GM12864 (cell line): Measurements from ENCODE around the gene NRTN.
"Not testable (repeated sequence)": the region's sequence is repeated elsewhere in the genome, so short reads cannot be mapped to it uniquely, and the experiment has no call there.

Source experiments
- DNase-seq: peaks from one replicate; pipeline ENCODE4 v3.0.0-alpha.2; 2011; ENCODE audit warnings: low read depth
- H3K4me3 ChIP-seq: 2 replicates; pipeline ENCODE4 v1.5.1; 2011; ENCODE audit warnings: mild to moderate bottlenecking, low read depth, low read length, control low read depth
- TF ChIP-seq, protein P1 (sequence below): IDR thresholded peaks from 2 replicates; pipeline ENCODE4 v1.5.1; 2011; ENCODE audit warnings: low read depth, mild to moderate bottlenecking, moderate library complexity, low read length, control low read depth, inconsistent platforms; ENCODE audit errors: missing control alignments

NRTN gene

DNA sequence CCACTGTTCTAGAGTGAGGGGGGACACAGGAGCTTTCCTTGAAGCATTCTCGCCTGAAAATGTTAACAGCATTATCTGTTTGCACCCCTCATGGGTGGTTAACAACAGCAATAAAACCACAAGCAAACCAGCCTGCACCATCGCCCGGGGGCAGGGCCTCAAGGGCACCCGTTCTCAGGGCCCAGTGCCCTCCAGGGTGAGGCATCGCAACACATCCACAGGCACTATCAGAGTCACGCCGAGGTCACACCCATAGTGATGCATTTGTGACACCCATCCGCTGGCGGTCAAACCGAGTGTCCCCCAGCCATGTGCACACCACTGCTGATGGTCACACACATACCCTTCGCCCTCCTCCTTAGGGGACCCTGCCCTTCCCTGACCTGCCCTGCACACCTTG lies 60.9 kb downstream of the NRTN start:
- no peak for DNase-seq
- H3K4me3 ChIP-seq, result no peak overlapping the region
- TF ChIP-seq, protein P1, sequence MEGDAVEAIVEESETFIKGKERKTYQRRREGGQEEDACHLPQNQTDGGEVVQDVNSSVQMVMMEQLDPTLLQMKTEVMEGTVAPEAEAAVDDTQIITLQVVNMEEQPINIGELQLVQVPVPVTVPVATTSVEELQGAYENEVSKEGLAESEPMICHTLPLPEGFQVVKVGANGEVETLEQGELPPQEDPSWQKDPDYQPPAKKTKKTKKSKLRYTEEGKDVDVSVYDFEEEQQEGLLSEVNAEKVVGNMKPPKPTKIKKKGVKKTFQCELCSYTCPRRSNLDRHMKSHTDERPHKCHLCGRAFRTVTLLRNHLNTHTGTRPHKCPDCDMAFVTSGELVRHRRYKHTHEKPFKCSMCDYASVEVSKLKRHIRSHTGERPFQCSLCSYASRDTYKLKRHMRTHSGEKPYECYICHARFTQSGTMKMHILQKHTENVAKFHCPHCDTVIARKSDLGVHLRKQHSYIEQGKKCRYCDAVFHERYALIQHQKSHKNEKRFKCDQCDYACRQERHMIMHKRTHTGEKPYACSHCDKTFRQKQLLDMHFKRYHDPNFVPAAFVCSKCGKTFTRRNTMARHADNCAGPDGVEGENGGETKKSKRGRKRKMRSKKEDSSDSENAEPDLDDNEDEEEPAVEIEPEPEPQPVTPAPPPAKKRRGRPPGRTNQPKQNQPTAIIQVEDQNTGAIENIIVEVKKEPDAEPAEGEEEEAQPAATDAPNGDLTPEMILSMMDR, result no peak

DNA sequence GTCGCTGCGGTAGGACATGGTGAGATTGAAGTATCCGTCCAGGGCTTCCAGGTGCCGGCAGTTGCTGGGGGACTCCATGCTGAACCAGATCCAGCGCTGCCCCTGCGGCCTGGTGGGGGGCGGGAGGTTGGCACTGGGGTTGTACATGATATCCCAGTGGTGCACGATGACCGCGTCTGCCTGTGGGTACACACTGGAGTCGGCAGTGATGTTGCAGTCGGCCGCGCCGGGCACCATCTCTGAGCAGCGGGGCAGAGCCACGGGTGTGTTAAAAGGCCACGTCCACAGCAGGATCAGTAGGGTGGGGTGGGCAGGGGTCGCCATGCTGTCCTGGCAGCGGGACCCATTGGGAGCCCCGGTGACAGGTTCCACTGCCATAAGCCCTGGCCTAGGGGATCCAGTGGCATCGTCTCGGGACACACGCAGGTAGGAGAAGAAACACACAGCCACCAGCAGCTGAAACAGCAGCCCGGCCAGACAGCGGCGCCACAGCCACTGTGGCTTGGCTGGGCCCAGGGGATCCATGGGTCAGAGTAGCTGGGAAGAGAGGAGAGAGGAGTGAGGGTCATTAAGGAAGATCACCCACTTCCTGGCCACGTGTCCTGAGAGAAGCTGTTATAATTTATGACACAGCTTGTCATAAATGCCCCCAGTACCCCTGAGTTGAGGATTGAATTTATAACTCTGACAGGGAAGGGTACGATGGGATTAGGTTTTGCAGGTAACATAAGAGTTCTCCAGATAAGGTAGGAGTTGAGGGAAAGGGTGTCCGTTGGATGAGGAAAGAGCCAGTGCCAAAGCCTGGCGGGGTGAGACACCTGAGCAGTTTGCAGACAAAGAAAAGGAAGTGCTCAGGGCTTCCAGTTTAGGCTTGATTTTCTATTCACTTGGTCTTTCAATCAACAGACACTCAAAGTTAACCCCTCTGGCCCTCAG lies 62.6 kb downstream of the NRTN start:
- H3K4me3 ChIP-seq, result no peak overlapping the region
- DNase-seq, result no peak
- TF ChIP-seq, protein P1, result no peak

DNA sequence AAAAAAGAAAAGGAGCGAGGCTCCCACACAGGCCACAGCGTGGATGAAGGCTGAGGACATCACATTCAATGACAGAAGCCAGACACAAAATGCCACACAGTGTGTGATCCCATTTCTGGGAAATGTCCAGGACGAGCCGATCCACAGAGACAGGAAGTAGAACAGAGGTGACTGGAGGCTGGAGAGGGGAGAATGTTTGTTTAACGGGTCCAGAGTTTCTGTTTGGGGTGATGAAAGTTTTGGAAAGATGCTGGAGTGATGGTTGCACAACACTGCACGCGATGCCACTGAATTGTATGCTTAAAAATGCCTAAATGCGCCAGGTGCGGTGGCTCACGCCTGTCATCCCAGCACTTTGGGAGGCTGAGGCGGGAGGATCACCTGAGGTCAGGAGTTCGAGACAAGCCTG lies 66.1 kb downstream of the NRTN start:
- no peak overlapping the region for H3K4me3 ChIP-seq
- TF ChIP-seq, protein P1, result no peak
- DNase-seq, result no peak

DNA sequence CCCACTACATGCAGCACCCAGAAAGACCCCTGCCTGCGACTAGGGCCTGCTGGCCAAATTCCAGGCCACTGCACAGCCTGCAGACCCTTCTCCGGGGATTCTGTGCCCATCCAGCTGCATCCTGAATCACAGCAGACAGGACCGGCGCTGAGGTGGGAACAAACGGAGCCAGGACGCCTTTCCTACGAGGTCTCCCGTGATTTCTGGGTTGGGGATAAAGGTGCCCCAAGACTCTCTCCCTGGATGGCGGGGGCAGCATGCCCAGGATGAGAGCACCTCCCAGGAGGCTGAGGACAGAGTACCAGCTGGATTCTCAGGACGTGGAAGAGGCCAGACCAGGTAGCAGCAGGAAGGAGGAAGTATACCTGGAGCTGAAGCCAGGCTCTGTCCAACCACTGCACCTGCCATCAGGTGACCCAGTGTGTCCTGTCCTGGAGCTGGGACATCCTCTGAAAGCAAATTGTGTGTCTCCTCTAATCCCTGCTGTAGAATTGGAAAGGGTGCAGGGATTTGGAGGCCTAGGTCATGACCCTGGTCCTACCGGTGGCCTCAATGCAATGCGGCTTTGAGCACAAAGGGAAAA lies 68.8 kb downstream of the NRTN start:
- H3K4me3 ChIP-seq, result no peak overlapping the region
- DNase-seq, result no peak
- TF ChIP-seq, protein P1, result no peak

DNA sequence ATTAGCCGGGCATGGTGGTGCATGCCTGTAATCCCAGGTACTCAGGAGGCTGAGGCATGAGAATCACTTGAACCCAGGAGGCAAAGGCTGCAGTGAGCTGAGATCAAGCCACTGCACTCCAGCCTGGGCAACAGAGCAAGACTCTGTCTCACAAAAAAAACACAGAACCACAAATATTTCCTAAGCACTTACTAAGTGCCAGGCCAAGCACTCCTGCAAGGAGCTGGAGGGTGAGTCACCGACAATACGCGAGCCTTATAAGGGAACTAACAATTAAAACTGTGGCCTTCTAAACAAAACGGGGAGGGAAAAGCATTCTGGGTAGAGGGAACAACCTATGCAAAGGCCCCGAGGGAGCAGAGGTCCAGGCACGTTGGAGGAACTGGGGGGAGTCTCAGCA lies 69.6 kb downstream of the NRTN start:
- not testable (repeated sequence) for H3K4me3 ChIP-seq, DNase-seq

DNA sequence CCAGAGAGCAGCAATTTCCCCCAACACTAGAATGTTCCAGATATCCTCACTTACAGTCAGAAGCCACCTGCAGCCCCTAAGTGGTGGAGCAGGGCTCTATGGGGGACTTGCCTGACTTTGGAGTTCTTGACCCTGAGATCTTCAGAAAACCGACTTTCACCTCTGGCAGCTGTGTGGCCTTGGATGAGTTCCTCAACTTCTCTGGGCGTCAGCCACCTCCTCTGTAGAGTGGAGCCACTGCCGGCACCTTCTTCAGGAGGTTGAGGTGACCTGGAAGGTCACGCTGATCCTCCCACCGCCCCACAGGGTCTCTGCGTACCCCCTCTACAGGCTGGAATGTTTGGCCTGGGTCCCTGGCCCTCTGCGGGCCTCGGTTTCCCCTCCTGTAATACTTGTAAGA lies 72.6 kb downstream of the NRTN start:
- DNase-seq, result no peak
- no peak overlapping the region for H3K4me3 ChIP-seq
- TF ChIP-seq, protein P1, result no peak

DNA sequence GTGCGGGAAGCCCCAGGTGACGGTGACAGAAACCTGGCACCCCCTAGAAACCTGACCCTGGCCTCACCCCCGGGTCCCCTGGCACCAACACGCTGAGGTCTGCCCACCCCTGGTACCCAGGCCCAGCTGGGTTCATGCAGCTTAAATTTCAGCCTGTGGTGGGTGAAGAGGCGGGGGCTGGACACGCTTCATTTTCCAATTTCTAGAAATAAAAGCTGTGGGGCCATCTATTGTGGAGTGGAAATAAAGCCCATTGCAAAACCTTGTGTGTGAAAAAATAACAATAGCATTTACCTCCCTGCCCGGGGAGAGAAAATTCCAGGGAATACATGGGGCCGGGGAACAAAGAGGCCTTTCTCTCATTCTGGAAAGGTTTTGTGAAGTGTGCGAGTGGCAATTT lies 73.0 kb downstream of the NRTN start:
- no peak for DNase-seq
- H3K4me3 ChIP-seq, result no peak overlapping the region
- TF ChIP-seq, protein P1, result no peak
